ENCODE data around the gene SHISAL1. TPM values are rescaled to one million over a fixed set of nuclear protein-coding genes. Genes with fewer than 3 reads are reported as not detected.

Gene SHISAL1
- total RNA-seq, 2 experiments from 2014 or later, result not detected

- H3K4me1 Mint-ChIP-seq, result no peaks in the 10 kb centered on the region
- no peak overlapping the region for H3K27ac Mint-ChIP-seq
- H3K4me3 Mint-ChIP-seq, result no peak overlapping the region
- CTCF ChIA-PET, result no interaction called here
- H3K36me3 Mint-ChIP-seq, result no peaks in the 10 kb centered on the region
- ATAC-seq, result no peak
- no peaks in the 10 kb centered on the region for H3K9me3 Mint-ChIP-seq (ENCODE audit: low read depth)
- DNase-seq, result no peak
- H3K27me3 Mint-ChIP-seq, result peaks cover 3% of the 10 kb centered on the region
Observed at GRCh38 chr22:44271010-44271500, 41.7 kb downstream of the SHISAL1 start.

- ATAC-seq, result no peak
- CTCF ChIA-PET, result no interaction called here
- Mint-ChIP-seq H3K27me3 (peaks cover 3% of the 10 kb centered on the region), H3K27ac (no peak overlapping the region), H3K4me1 (no peaks in the 10 kb centered on the region), H3K9me3 (ENCODE audit: low read depth) (no peaks in the 10 kb centered on the region), H3K36me3 (no peaks in the 10 kb centered on the region), H3K4me3 (no peak overlapping the region)
- DNase-seq, result no peak
Observed at GRCh38 chr22:44270556-44270880, 42.2 kb downstream of the SHISAL1 start.

GRCh38 chr22:44269757-44270555, 42.8 kb downstream of the SHISAL1 start:
- peaks cover 3% of the 10 kb centered on the region for H3K27me3 Mint-ChIP-seq
- H3K36me3 Mint-ChIP-seq, result no peaks in the 10 kb centered on the region
- H3K27ac Mint-ChIP-seq, result no peak overlapping the region
- CTCF ChIA-PET, result no interaction called here
- H3K9me3 Mint-ChIP-seq (ENCODE audit: low read depth), result no peaks in the 10 kb centered on the region
- ATAC-seq (no peak), DNase-seq (no peak)
- no peak overlapping the region for H3K4me3 Mint-ChIP-seq
- H3K4me1 Mint-ChIP-seq, result no peaks in the 10 kb centered on the region

- peaks cover 3% of the 10 kb centered on the region for H3K27me3 Mint-ChIP-seq
- DNase-seq (no peak), ATAC-seq (no peak)
- H3K36me3 Mint-ChIP-seq, result no peaks in the 10 kb centered on the region
- no peak overlapping the region for H3K27ac Mint-ChIP-seq
- H3K4me3 Mint-ChIP-seq, result no peak overlapping the region
- CTCF ChIA-PET, result no interaction called here
- H3K4me1 Mint-ChIP-seq, result no peaks in the 10 kb centered on the region
- no peaks in the 10 kb centered on the region for H3K9me3 Mint-ChIP-seq (ENCODE audit: low read depth)
Observed at GRCh38 chr22:44269117-44269498, 43.6 kb downstream of the SHISAL1 start.

- CTCF ChIA-PET, result no interaction called here
- no peaks in the 10 kb centered on the region for H3K36me3 Mint-ChIP-seq
- no peaks in the 10 kb centered on the region for H3K4me1 Mint-ChIP-seq
- no peak for ATAC-seq
- peaks cover 1% of the 10 kb centered on the region for H3K27me3 Mint-ChIP-seq
- no peak for DNase-seq
- H3K27ac Mint-ChIP-seq, result no peak overlapping the region
- H3K4me3 Mint-ChIP-seq, result no peak overlapping the region
- no peaks in the 10 kb centered on the region for H3K9me3 Mint-ChIP-seq (ENCODE audit: low read depth)
Observed at GRCh38 chr22:44268431-44269116, 44.2 kb downstream of the SHISAL1 start.

GRCh38 chr22:44267856-44268255, 44.9 kb downstream of the SHISAL1 start:
- ATAC-seq (no peak), DNase-seq (no peak)
- H3K27me3 Mint-ChIP-seq, result no peaks in the 10 kb centered on the region
- H3K27ac Mint-ChIP-seq, result no peak overlapping the region
- no peaks in the 10 kb centered on the region for H3K9me3 Mint-ChIP-seq (ENCODE audit: low read depth)
- H3K4me1 Mint-ChIP-seq, result no peaks in the 10 kb centered on the region
- H3K36me3 Mint-ChIP-seq, result no peaks in the 10 kb centered on the region
- H3K4me3 Mint-ChIP-seq, result no peak overlapping the region
- CTCF ChIA-PET, result no interaction called here

- ATAC-seq, result no peak
- no peaks in the 10 kb centered on the region for H3K36me3 Mint-ChIP-seq
- H3K4me3 Mint-ChIP-seq, result no peak overlapping the region
- no peaks in the 10 kb centered on the region for H3K27me3 Mint-ChIP-seq
- CTCF ChIA-PET, result no interaction called here
- H3K9me3 Mint-ChIP-seq (ENCODE audit: low read depth), result no peaks in the 10 kb centered on the region
- H3K4me1 Mint-ChIP-seq, result no peaks in the 10 kb centered on the region
- no peak for DNase-seq
- no peak overlapping the region for H3K27ac Mint-ChIP-seq
Observed at GRCh38 chr22:44266796-44267760, 45.7 kb downstream of the SHISAL1 start.

- no peak for ATAC-seq
- H3K4me1 Mint-ChIP-seq, result peaks cover 8% of the 10 kb centered on the region
- H3K27me3 Mint-ChIP-seq, result no peaks in the 10 kb centered on the region
- H3K36me3 Mint-ChIP-seq, result no peaks in the 10 kb centered on the region
- no peak overlapping the region for H3K27ac Mint-ChIP-seq
- no peak overlapping the region for H3K4me3 Mint-ChIP-seq
- DNase-seq, result no peak
- no peaks in the 10 kb centered on the region for H3K9me3 Mint-ChIP-seq (ENCODE audit: low read depth)
- CTCF ChIA-PET, result no interaction called here
Observed at GRCh38 chr22:44263547-44263946, 49.2 kb downstream of the SHISAL1 start.

GRCh38 chr22:44261861-44262595, 50.7 kb downstream of the SHISAL1 start:
- CTCF ChIA-PET, result no interaction called here
- no peak for DNase-seq
- no peaks in the 10 kb centered on the region for H3K9me3 Mint-ChIP-seq (ENCODE audit: low read depth)
- H3K4me3 Mint-ChIP-seq, result no peak overlapping the region
- H3K27ac Mint-ChIP-seq, result no peak overlapping the region
- peaks cover 7% of the 10 kb centered on the region for H3K27me3 Mint-ChIP-seq
- H3K4me1 Mint-ChIP-seq, result peaks cover 9% of the 10 kb centered on the region
- ATAC-seq, result no peak
- no peaks in the 10 kb centered on the region for H3K36me3 Mint-ChIP-seq

- H3K9me3 Mint-ChIP-seq (ENCODE audit: low read depth), result no peaks in the 10 kb centered on the region
- H3K27me3 Mint-ChIP-seq, result peaks cover 14% of the 10 kb centered on the region
- DNase-seq (no peak), ATAC-seq (no peak)
- CTCF ChIA-PET, result no interaction called here
- peaks cover 9% of the 10 kb centered on the region for H3K4me1 Mint-ChIP-seq
- no peak overlapping the region for H3K4me3 Mint-ChIP-seq
- no peaks in the 10 kb centered on the region for H3K36me3 Mint-ChIP-seq
- no peak overlapping the region for H3K27ac Mint-ChIP-seq
Observed at GRCh38 chr22:44261164-44261860, 51.4 kb downstream of the SHISAL1 start.

GRCh38 chr22:44260216-44261035, 52.3 kb downstream of the SHISAL1 start:
- CTCF ChIA-PET, result no interaction called here
- no peak for DNase-seq

More at GRCh38 chr22:44260216-44261035, 52.3 kb downstream of the SHISAL1 start:
- H3K27ac Mint-ChIP-seq, result no peak overlapping the region
- no peak overlapping the region for H3K4me3 Mint-ChIP-seq
- no peaks in the 10 kb centered on the region for H3K36me3 Mint-ChIP-seq
- no peak for ATAC-seq
- H3K27me3 Mint-ChIP-seq, result peaks cover 20% of the 10 kb centered on the region
- no peaks in the 10 kb centered on the region for H3K9me3 Mint-ChIP-seq (ENCODE audit: low read depth)
- H3K4me1 Mint-ChIP-seq, result peaks cover 9% of the 10 kb centered on the region

Measured in activated CD8-positive, alpha-beta memory T cell treated with anti-CD3 and anti-CD28 coated beads, Interleukin-2, amount 10 ng/mL, durations not matched to agents 7 days and 5 days (primary cell).